ENCODE results near the gene RNASE13.

RNASE13 gene

DNA sequence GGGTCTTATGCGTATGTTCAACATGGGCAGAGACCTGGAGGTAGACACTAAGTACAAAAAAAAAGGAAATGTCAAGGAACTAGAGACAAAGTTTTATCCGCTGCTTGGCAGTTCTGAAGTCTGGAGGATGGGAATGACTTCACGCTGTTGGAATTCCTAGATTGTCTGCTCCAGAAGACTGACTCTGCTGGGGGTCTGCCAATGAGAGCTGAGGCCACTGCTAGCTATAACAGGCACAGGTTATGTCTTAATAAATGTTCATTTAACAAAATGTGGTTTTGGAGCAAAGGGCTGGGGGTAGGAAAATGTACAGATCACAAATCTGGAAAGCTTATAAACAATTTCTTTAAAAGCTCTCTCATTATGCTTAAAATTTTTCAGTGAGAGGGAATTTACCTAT is 28.9 kb upstream of the RNASE13 start:
- DNase-seq (ENCODE audit: low read depth) = no peak

DNA sequence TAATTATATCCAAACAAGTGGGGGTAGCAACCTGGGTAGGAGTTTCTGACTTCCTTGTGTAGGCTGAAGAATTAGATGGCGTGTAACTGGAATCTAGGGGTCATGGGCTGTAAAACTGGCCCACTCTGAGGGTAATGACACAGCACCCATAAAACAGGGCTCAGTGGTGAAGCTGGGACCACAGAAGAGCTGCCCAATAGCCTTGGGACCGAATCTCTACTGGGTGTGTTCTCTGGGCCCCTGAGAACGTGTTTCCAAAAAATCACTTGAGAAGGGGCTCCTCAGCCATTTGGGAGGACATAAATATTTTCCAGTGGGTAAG is 26.7 kb upstream of the RNASE13 start:
- DNase-seq (ENCODE audit: low read depth) = no peak

DNA sequence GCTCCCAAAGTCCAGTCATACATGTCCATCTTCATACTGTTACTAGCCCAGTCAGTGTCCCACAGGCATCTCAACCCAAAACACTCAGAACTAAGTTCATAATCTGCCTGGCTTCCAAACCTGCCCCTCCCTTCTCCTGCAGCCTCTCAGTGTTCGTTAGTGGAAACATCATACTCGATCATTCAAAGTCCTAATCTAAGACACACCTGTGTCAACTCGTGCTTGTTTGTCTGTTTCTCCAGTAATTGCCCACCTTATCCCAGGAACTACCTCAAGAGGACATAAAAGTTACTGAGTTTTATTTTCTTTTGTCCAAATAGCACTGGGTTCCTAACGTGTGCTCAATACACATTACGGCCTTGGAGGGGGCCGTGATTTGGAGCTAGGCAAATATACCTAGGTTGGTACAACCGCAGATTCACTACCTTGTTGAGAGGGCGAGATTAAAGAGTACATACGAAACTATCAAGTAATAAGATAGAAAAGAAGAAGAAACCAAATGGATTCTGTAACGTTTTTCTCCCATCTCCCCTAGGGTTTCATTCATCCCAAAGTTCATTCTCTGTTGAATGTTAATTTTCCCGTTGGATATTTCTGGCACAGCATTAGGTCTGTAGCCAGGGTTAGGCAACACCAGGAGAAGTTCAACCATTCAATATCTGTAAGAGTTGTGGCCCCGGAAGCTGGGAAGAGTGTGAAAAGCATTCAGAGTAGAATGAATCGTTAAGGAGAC is 26.2 kb upstream of the RNASE13 start:
- no peak for DNase-seq (ENCODE audit: low read depth)

DNA sequence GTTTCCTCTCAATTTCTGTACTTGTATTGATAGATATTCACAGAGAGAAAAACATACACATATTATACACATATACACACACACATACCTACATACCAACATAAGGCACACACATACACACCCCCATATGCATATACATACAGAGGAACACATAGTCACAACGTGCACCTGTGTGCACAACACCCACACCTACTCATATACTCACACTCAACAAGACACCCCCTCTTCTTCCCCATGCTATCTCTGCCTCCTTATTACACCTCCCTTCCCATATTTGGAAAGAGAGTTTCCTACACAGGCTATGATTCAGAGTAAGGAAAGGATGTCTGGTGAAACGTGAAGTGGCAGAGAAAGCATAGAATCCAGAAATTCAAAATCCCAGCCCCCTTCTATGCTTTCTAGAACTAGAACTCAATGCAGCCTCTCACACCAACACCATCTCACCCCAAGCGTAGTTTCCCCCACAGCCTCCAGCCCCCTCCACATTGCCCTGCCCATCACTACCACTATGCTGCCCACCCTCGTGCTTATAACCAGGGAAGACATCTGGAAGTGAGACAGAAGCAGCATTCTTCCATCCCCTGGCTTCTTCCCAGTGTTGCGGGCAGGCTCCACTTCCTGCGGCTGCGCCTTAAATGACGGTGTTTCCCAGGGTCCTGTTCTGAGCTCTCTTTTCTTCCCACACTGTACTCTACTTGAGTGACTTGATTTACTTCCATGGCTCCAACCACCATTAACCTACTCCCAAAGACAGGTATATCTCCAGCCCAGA is 25.4 kb upstream of the RNASE13 start:
- no peak for DNase-seq (ENCODE audit: low read depth)

DNA sequence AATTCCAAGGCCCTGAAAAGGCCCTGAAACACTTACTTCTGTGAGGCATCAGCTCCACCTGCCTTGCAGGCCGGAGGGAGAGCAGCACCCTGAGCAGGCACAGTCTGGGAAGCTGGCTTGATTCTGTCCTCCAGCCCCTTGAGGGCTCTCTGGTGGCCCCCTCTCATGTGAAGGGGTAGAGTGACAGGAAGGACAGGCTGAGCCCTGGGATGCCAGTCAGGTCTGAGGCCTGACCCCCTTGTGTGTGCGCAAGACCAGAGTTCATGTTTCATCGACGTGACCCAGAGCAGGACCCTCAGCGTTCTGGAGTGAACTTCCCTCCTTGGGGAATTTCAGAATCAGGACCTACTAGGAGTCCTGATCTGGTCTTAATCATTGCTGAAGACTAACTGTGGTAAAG is 24.3 kb upstream of the RNASE13 start:
- no peak for DNase-seq (ENCODE audit: low read depth)

DNA sequence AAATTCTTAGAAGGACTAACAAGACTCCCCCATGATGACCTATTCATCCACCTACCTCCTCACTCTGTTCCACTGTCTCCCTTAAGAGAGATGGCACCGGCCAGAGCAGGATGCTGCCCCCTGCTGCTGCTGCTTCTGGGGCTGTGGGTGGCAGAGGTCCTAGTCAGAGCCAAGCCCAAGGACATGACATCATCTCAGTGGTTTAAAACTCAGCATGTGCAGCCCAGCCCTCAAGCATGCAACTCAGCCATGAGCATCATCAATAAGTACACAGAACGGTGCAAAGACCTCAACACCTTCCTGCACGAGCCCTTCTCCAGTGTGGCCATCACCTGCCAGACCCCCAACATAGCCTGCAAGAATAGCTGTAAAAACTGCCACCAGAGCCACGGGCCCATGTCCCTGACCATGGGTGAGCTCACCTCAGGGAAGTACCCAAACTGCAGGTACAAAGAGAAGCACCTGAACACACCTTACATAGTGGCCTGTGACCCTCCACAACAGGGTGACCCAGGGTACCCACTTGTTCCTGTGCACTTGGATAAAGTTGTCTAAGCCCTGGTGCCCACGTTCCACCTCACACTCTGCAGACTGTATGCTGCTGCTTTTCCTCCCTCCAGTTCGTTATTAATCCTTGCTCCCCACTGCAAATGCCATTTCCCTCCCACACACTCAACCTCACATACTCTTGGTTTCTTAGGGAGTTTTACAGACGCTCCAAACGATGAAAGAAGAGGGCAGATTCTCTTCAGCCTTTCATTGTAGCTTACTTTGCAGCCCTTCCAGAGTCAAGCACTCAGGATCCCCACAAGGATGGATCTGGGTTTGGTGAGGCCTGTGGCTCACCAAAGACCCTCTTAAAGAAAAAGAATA is 23.4 kb upstream of the RNASE13 start, which contains the start of gene RNASE8:
Gene RNASE8, plus strand, starts transcription at position 20 of the 873 bp plus-strand sequence. Its CDS starts 71 bp downstream, at position 91.
- DNase-seq (ENCODE audit: low read depth) = no peak

DNA sequence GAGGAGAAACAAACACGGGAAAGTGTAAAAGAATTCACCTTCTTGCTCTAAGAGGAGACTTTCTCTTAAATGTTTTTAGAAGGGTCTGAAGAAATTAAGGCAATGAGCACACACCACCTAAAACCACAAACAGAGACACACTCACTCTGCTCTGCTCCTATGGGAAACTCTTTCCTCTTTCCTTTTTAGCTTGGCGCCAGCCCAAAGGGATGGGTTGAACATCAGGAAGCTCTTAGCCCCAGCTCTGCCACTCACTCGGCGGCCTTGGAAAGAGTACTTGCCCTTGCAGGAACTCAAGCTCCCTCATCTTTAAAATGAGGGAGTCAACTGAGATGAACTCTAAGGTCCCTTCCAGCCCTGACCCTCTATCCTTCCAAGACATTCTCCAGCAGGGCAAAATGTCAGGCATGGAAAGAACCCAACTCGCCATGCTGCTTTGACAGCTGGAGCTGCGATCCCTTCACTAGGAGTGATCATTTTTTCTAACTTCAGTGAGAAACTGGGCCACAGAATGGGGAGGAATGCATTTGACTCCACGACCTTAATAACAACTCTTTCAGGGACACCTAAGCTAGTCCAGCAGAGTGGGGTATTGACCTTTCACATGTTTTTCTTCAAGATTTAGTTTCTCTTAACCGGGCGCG is 22.0 kb upstream of the RNASE13 start:
- DNase-seq (ENCODE audit: low read depth) = no peak

DNA sequence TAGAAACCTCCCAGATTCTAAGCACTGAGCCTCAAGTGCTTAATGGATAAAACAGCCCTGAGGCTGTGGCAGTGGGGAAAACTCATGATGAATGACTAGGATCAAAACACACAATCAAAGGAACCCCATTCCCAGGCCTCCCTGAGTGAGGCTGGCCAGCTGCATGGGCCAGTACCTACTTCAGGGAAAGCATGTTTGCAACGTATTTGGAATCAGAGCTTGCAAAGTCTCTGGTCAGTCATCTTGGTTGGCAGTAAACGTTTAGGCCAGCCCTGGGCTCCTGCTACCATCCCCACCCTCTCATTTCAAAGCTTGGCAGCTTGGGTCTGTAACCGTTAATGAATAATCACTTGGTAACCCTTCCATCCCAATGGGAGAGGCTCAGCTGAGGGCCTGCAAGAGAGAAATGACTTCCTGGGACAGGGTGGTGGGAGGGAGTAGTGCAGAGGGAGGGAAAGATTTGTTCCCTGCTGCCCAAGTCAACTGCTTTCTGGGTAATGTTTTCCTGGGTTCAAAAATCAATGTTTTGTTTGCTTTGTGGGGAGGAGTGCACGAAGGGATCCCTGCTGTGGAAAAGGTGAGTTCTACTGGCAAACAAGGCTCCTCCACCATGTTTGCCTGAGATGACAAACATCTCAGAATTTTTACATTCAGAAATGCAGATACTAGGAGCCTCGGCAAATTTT is 21.0 kb upstream of the RNASE13 start:
- DNase-seq (ENCODE audit: low read depth) = no peak

DNA sequence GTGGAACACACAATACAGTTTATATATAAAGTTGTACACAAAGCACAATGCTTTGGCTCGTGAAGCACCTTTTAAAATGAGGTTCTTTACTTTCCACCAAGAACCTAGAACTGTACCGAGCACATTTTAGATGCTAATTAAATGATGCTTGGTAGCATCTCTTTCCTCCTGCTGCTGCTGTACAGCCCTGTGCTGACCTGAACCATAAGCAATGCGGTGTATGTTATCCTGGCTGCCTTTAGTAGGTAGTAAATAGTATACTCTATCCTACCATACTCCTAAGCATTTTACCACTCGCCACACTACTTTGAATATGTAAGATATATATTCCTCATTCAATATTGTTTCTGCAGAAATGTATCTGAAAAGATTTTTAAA is 20.1 kb upstream of the RNASE13 start:
- no peak for DNase-seq (ENCODE audit: low read depth)

DNA sequence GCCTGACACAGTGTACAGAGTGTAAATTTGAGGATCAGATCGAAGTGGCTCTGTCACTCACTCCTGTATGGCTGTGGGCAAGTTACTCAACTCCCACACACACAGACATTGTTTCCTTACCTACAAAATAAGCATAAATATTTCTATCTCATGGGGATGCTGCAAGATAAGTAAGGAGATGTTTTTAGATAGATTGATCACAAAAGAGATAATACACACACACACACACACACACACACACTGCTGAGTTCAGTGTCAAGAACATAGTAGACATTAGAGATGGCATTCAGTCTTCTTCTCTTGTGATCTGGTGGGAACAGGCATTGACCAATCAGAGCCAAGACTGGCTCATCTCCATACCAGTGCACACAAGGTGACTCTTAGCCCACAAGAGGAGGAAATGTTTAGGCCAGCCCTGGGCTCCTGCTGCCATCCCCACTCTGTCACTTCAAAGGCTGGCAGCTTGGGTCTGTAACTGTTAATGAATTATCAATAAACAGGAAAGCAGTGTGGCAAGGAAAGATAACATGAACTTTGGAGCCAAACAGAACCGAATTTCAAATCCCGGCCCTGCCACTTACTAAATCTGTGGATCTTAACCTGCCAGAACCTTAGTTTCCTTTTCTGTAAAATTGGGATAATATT is 19.6 kb upstream of the RNASE13 start:
- no peak for DNase-seq (ENCODE audit: low read depth)

DNA sequence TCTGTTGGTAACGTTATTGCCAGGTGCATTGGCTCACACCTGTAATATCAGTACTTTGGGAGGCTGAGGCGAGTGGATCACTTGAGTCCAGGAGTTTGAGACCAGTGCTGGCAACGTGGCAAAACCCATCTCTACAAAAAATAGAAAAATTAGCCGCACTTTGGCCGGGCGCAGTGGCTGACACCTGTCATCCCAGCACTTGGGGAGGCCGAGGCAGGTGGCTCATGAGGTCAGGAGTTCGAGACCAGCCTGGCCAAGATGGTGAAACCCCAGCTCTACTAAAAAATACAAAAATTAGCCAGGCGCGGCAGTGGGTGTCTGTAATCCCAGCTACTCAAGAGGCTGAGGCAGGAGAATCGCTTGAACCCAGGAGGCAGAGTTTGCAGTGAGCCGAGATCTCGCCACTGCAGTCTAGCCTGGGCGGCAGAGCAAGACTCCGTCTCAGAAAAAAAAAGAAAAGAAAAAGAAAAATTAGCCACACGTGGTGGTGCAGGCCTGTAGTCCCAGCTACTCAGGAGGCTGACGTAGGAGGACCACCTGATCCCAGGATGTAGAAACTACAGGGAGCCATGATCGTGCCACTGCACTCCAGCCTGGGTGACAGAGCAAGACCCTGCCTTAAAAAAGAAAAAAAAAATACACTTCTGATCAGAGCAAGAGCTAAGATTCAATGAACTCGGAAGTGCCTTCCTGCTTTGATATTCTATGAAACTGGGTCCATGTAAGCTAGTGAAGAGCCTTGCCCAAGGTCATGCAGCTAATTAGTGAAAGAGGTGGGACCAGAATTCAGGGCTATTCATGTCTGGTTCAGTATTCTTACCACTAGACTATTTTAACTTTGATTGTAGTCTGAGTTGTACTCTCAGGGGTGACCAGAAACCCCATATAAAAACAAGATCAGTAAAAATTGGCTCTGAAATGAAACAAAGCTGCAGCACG is 18.8 kb upstream of the RNASE13 start:
- DNase-seq (ENCODE audit: low read depth) = no peak

DNA sequence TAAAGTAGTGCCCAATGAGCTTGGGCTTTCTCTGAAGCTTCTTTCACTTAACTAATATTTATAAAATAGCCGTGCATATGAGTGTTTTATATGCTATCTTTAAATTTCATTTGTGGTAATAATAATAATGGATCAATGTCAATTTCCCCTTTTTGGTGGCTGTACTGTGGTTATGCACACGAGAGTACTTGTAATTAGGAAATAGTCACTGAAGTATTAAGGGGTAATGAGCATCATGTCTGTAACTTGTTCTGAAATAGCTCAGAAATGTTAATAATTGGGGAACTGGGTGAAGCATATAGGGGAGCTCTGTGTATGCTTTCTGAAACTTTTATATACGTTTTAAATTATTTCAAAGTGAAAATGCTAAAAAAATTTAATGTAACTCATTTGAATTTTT is 16.0 kb upstream of the RNASE13 start:
- DNase-seq (ENCODE audit: low read depth) = no peak

DNA sequence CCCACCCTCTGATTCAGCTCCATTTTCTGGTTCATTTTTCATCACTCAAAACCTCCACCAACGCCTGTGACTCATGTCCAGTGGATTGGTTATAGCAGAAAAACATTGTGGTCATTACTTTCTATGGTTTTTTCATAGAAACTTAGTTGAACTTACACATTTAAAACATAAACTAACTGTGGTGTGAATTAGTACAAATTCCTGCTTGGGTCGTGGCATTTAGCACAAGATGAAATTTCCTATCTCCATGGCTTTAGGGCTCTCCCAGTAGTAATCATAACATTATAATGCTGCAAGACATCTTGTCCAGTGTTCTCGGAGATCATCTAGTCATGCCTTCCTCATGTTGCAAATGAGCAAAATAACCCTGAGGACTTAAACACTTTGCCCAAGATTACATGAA is 14.7 kb upstream of the RNASE13 start:
- DNase-seq (ENCODE audit: low read depth) = no peak

DNA sequence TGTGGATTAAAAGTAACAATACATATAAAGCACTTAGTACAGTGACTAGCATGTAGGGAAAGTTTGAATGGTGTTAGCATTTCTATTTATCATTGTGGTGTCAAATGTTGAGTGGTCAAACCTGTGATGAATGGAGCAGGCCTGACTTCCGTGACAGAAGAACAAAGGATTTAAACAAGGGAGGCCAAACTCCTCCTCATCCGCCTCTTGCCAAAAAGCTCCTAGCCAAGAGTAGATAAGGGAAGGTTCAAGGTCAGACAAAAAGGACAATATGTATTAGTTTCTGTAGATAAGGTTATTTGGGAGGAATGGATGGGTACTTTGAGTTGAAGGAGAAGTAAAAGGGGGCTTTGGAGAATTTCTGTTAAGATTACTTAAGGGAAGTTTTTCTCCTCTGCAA is 14.0 kb upstream of the RNASE13 start:
- DNase-seq (ENCODE audit: low read depth) = no peak

DNA sequence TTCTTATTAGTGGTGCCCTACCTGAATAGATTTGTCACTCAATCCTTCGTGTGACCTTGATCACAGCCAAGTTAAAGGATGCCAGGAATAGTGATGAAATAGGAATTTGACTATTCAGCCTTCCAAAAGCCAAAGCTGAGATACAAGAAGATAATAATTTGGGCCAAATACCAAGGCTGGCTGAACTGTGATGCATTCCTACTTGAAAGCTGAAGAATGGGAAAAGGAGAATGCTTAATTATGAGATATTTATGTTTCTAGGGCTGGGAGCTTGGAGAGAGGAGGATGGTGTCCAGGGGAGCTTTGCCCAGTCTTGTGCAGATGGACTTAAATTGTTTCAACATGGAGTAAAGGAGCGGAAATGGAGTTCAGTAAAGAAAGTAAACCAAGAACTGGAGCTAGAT is 12.8 kb upstream of the RNASE13 start:
- DNase-seq (ENCODE audit: low read depth) = no peak

DNA sequence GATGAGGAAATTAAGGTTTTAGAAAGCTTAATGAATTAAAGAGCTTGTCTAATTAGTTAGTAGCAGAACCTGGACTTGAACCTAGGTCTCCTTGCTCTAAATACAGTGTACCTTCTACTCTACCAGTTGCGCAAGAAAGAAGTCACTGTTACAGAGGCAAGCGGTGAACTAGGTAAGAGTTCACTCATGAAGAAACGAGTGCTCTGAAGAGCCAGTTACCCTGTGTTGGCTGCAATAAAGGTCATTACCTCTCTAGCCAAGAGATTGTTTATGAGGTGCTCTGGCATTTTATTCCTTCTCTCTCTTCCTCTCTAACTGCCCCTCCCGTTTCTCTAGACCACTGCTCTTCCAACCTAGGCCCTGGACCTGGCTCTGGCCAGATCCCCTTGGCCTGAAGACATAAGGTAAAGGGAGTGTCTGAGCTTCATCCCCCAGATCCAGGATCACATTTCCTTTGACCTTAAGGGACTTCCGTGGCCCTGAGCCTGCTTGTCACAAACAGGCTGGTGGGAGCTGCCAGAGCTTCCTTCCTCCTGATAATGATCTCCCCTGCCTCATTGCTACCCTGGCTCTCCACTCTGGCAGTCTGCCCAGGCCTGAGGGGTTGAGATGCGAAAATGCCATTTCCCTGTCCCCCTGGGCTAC is 9.5 kb upstream of the RNASE13 start:
- DNase-seq (ENCODE audit: low read depth) = no peak

DNA sequence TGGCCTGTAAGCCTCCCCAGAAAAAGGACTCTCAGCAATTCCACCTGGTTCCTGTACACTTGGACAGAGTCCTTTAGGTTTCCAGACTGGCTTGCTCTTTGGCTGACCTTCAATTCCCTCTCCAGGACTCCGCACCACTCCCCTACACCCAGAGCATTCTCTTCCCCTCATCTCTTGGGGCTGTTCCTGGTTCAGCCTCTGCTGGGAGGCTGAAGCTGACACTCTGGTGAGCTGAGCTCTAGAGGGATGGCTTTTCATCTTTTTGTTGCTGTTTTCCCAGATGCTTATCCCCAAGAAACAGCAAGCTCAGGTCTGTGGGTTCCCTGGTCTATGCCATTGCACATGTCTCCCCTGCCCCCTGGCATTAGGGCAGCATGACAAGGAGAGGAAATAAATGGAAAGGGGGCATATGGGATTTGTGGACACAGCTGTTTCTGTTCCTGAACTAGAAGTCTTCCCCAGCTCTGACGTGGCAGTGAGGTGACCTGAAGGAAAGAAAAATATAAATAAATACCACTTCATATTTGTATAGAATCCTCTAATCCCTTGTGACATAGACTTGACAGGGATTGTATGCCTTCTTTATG is 8.9 kb upstream of the RNASE13 start:
- no peak for DNase-seq (ENCODE audit: low read depth)

DNA sequence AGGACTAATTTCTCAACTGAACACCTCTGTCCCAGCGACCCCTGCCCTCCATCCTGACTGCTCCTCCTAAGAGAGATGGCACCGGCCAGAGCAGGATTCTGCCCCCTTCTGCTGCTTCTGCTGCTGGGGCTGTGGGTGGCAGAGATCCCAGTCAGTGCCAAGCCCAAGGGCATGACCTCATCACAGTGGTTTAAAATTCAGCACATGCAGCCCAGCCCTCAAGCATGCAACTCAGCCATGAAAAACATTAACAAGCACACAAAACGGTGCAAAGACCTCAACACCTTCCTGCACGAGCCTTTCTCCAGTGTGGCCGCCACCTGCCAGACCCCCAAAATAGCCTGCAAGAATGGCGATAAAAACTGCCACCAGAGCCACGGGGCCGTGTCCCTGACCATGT is 8.3 kb upstream of the RNASE13 start:
- no peak for DNase-seq (ENCODE audit: low read depth)

All from stimulated activated CD8-positive, alpha-beta memory T cell treated with anti-CD3 and anti-CD28 coated beads, Interleukin-7, amount 100 ng/mL, for 24 hours (primary cell).